GM23248 (cell line): ENCODE data around the gene DOK7. TPM values are rescaled to one million over a fixed set of nuclear protein-coding genes. Genes with fewer than 3 reads are reported as not detected.

Experiments used
- DNase-seq: peaks from one replicate; pipeline ENCODE4 v3.0.0-alpha.2; 2015
- H2AFZ ChIP-seq: fragments of 200-600 bp; sonication (generic); 2 replicates; pipeline ENCODE4 v1.6.1; 2016; ENCODE audit warnings: antibody characterized with exemption
- H3F3A ChIP-seq: fragments of 200-600 bp; sonication (generic); 2 replicates; pipeline ENCODE4 v1.6.1; 2016; ENCODE audit warnings: mild to moderate bottlenecking, antibody characterized with exemption, mixed run types; ENCODE audit not compliant: insufficient read depth
- H3K27ac ChIP-seq: fragments of 200-600 bp; sonication (generic); 2 replicates; pipeline ENCODE4 v1.5.1; 2016; ENCODE audit warnings: mild to moderate bottlenecking
- H3K27me3 ChIP-seq: fragments of 200-600 bp; sonication (generic); replicated peaks from 2 replicates; pipeline ENCODE4 v1.6.1; 2016; ENCODE audit warnings: mild to moderate bottlenecking; ENCODE audit not compliant: insufficient read depth
- H3K36me3 ChIP-seq: fragments of 200-600 bp; sonication (generic); 2 replicates; pipeline ENCODE4 v1.6.1; 2016; ENCODE audit warnings: low read depth, mild to moderate bottlenecking
- H3K4me1 ChIP-seq: fragments of 200-600 bp; sonication (generic); 2 replicates; pipeline ENCODE4 v1.6.1; 2016; ENCODE audit warnings: mild to moderate bottlenecking; ENCODE audit not compliant: insufficient read depth
- H3K4me2 ChIP-seq: fragments of 200-600 bp; sonication (generic); one replicate; pipeline ENCODE4 v1.6.1; 2016; ENCODE audit warnings: mild to moderate bottlenecking; ENCODE audit not compliant: unreplicated experiment
- H3K4me3 ChIP-seq: fragments of 200-600 bp; sonication (generic); 2 replicates; pipeline ENCODE4 v1.5.1; 2016; ENCODE audit warnings: mild to moderate bottlenecking
- H3K79me2 ChIP-seq: fragments of 200-600 bp; sonication (generic); 2 replicates; pipeline ENCODE4 v1.6.1; 2016; ENCODE audit warnings: mild to moderate bottlenecking; ENCODE audit not compliant: insufficient read depth
- H3K9ac ChIP-seq: fragments of 200-600 bp; sonication (generic); 2 replicates; pipeline ENCODE4 v1.6.1; 2016; ENCODE audit warnings: mild to moderate bottlenecking
- H3K9me2 ChIP-seq: fragments of 200-600 bp; sonication (generic); 2 replicates; pipeline ENCODE4 v1.6.1; 2016; ENCODE audit warnings: mixed run types, mild to moderate bottlenecking, moderate library complexity; ENCODE audit not compliant: insufficient read depth
- H3K9me3 ChIP-seq: fragments of 200-600 bp; sonication (generic); one replicate; pipeline ENCODE4 v1.6.1; 2017; ENCODE audit warnings: low read depth
- H4K20me1 ChIP-seq: fragments of 200-600 bp; sonication (generic); 2 replicates; pipeline ENCODE4 v1.6.0; 2016; ENCODE audit not compliant: insufficient read depth
- EZH2 ChIP-seq: fragments of 200-600 bp; sonication (generic); IDR thresholded peaks from 2 replicates; pipeline ENCODE4 v1.6.1; 2018; ENCODE audit warnings: antibody characterized with exemption, mild to moderate bottlenecking; ENCODE audit not compliant: insufficient read depth, poor library complexity, severe bottlenecking
- EZH2phosphoT487 ChIP-seq: fragments of 200-600 bp; sonication (generic); IDR thresholded peaks from 2 replicates; pipeline ENCODE4 v1.6.1; 2018; ENCODE audit warnings: antibody characterized with exemption, moderate library complexity, mild to moderate bottlenecking, low read depth; ENCODE audit not compliant: insufficient read depth
- WGBS, 2 experiments: methylation state at CpG; one replicate each; pipeline ENCODE4 v1.1.6; 2015 to 2017; ENCODE audit warnings: low lambda C conversion rate in 2 of 2, low coverage in 1 of 2; ENCODE audit errors: missing lambda C conversion rate in 2 of 2; 5-methylcytosine and 5-hydroxymethylcytosine counted together
- in situ Hi-C: fragments of 300-500 bp; cut with MboI; formaldehyde crosslinking; loops from 2 replicates; pipeline ENCODE4 v1.15.0; 2020
- polyA plus RNA-seq: library from polyadenylated mRNA; unstranded; fragments of >200 nt; fragmentation: Nextera tagmentation; extraction: Ambion mirVana; gene quantifications from 2 replicates; pipeline ENCODE4 v1.2.1, GENCODE V29; 2016
- total RNA-seq: library from RNA; depleted of rRNA; stranded (reverse); fragments of >200 nt; shearing (Covaris generic); gene quantifications from 2 replicates; pipeline ENCODE4 v1.2.3, GENCODE V29; 2014

The DOK7 gene
- total and polyA plus RNA-seq, 2 experiments from 2014 or later = not detected

GRCh38 chr4:3477750-3478430, 14.8 kb downstream of the DOK7 start:
- no peak overlapping the region for H3K4me3 ChIP-seq
- H3K36me3 ChIP-seq = no peaks in the 10 kb centered on the region
- no peaks in the 10 kb centered on the region for H3K79me2 ChIP-seq
- H3K9me2 ChIP-seq = no peaks in the 10 kb centered on the region
- H3K9me3 ChIP-seq = no peaks in the 10 kb centered on the region
- H2AFZ ChIP-seq = no peak overlapping the region
- no peak for DNase-seq
- in situ Hi-C loops = no loop called here
- TF ChIP-seq EZH2phosphoT487 (no peak), EZH2 (no peak)
- no peaks in the 10 kb centered on the region for H3K4me1 ChIP-seq
- no peaks in the 10 kb centered on the region for H4K20me1 ChIP-seq
- no peak overlapping the region for H3K9ac ChIP-seq
- H3K27ac ChIP-seq = no peak overlapping the region
- H3K27me3 ChIP-seq = no peaks in the 10 kb centered on the region; the same call in 1 of the 2 replicates
- H3F3A ChIP-seq = no peaks in the 10 kb centered on the region
- WGBS, 2 experiments = 79 to 81% methylated on average over 19 to 23 of the region's 23 CpGs
- no peak overlapping the region for H3K4me2 ChIP-seq

- no peak overlapping the region for H3K27ac ChIP-seq
- H3K27me3 ChIP-seq = no peaks in the 10 kb centered on the region; the same call in 1 of the 2 replicates
- no peaks in the 10 kb centered on the region for H3K9me3 ChIP-seq
- H3K9me2 ChIP-seq = no peaks in the 10 kb centered on the region
- H3K4me1 ChIP-seq = peaks cover 5% of the 10 kb centered on the region
- H3K4me2 ChIP-seq = no peak overlapping the region
- TF ChIP-seq EZH2phosphoT487 = no peak
- no peaks in the 10 kb centered on the region for H3K79me2 ChIP-seq
- H3K9ac ChIP-seq = no peak overlapping the region
- in situ Hi-C loops = no loop called here
- no peak overlapping the region for H3K4me3 ChIP-seq
- WGBS, 2 experiments = 82 to 85% methylated on average over 35 of the region's 35 CpGs
- no peaks in the 10 kb centered on the region for H4K20me1 ChIP-seq
- no peaks in the 10 kb centered on the region for H3F3A ChIP-seq
- no peak for DNase-seq
- no peaks in the 10 kb centered on the region for H3K36me3 ChIP-seq
- no peak overlapping the region for H2AFZ ChIP-seq
Observed at GRCh38 chr4:3478446-3479357, 15.6 kb downstream of the DOK7 start.

GRCh38 chr4:3479358-3480101, 16.4 kb downstream of the DOK7 start:
- Histone ChIP-seq H4K20me1 (no peaks in the 10 kb centered on the region), H3K36me3 (no peaks in the 10 kb centered on the region), H3K27me3 (no peaks in the 10 kb centered on the region; the same call in 1 of the 2 replicates), H2AFZ (no peak overlapping the region), H3K9me2 (no peaks in the 10 kb centered on the region), H3K4me2 (no peak overlapping the region), H3K9me3 (no peaks in the 10 kb centered on the region), H3K4me3 (no peak overlapping the region), H3K4me1 (peaks cover 13% of the 10 kb centered on the region), H3F3A (no peaks in the 10 kb centered on the region), H3K79me2 (no peaks in the 10 kb centered on the region), H3K27ac (no peak overlapping the region), H3K9ac (no peak overlapping the region)
- in situ Hi-C loops = no loop called here
- TF ChIP-seq EZH2phosphoT487 (no peak), EZH2 (no peak)
- 71 to 74% methylated on average over 23 to 25 of the region's 25 CpGs for WGBS, 2 experiments
- no peak for DNase-seq

GRCh38 chr4:3480528-3481112, 17.5 kb downstream of the DOK7 start:
- Histone ChIP-seq H3K9me3 (no peaks in the 10 kb centered on the region), H3K9ac (no peak overlapping the region), H2AFZ (no peak overlapping the region), H3K4me3 (no peak overlapping the region), H3K4me1 (peaks cover 19% of the 10 kb centered on the region), H3F3A (no peaks in the 10 kb centered on the region), H3K4me2 (no peak overlapping the region), H3K27ac (no peak overlapping the region), H4K20me1 (no peaks in the 10 kb centered on the region), H3K9me2 (no peaks in the 10 kb centered on the region), H3K27me3 (no peaks in the 10 kb centered on the region), H3K79me2 (no peaks in the 10 kb centered on the region), H3K36me3 (no peaks in the 10 kb centered on the region)
- TF ChIP-seq EZH2phosphoT487 = no peak
- no peak for TF ChIP-seq EZH2
- 15 to 22% methylated on average over 13 to 14 of the region's 17 CpGs for WGBS, 2 experiments
- DNase-seq = peak; percentile 80
- in situ Hi-C loops = no loop called here
